GM19324 (cell line): ENCODE data around the gene CELSR2.

ENCODE experiments used
- ATAC-seq: cut with Tn5 transposase; IDR thresholded peaks from one replicate; pipeline ENCODE4 v1.9.1; 2021; ENCODE audit warnings: mild to moderate bottlenecking, moderate library complexity; ENCODE audit not compliant: unreplicated experiment, low FRiP score

CELSR2 gene

DNA sequence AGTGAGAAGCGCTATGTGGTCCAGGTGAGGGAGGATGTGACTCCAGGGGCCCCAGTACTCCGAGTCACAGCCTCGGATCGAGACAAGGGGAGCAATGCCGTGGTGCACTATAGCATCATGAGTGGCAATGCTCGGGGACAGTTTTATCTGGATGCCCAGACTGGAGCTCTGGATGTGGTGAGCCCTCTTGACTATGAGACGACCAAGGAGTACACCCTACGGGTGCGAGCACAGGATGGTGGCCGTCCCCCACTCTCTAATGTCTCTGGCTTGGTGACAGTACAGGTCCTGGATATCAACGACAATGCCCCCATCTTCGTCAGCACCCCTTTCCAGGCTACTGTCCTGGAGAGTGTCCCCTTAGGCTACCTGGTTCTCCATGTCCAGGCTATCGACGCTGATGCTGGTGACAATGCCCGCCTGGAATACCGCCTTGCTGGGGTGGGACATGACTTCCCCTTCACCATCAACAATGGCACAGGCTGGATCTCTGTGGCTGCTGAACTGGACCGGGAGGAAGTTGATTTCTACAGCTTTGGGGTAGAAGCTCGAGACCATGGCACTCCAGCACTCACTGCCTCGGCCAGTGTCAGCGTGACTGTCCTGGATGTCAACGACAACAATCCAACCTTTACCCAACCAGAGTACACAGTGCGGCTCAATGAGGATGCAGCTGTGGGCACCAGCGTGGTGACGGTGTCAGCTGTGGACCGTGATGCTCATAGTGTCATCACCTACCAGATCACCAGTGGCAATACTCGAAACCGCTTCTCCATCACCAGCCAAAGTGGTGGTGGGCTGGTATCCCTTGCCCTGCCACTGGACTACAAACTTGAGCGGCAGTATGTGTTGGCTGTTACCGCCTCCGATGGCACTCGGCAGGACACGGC lies 2.2 kb downstream of the CELSR2 start:
- no peak for ATAC-seq

DNA sequence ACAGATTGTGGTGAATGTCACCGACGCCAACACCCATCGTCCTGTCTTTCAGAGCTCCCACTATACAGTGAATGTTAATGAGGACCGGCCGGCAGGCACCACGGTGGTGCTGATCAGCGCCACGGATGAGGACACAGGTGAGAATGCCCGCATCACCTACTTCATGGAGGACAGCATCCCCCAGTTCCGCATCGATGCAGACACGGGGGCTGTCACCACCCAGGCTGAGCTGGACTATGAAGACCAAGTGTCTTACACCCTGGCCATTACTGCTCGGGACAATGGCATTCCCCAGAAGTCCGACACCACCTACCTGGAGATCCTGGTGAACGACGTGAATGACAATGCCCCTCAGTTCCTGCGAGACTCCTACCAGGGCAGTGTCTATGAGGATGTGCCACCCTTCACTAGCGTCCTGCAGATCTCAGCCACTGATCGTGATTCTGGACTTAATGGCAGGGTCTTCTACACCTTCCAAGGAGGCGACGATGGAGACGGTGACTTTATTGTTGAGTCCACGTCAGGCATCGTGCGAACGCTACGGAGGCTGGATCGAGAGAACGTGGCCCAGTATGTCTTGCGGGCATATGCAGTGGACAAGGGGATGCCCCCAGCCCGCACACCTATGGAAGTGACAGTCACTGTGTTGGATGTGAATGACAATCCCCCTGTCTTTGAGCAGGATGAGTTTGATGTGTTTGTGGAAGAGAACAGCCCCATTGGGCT lies 3.0 kb downstream of the CELSR2 start:
- no peak for ATAC-seq

GRCh38 chr1:109252893-109253802 lies 3.8 kb downstream of the CELSR2 start:
- ATAC-seq = no peak

- no peak for ATAC-seq
These were observed 4.7 kb downstream of the CELSR2 start for GRCh38 chr1:109253803-109254620.

DNA sequence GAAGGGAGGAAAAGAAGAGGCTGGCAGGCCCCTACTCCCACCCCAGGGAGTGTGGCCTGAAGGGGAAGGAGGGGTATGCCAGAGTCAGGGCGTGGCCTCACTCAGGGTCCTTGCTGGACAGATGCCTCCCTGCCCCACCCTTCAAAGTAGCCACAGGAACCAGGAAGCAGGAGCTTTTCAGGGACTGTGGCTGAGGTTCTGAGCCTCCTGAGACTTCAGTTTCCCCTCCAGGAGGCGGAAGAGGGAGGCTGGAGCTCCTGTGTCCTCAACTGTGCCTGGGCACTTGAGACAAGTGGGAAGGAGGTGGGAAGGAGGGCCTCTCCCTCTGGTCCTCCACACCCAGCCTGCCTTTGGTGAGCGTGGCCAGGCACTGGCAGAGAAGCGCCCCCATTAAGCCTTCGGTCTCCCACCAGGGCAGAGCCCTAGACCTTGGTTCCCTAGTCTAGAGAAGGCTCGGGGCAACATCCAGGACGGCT lies 5.3 kb downstream of the CELSR2 start:
- no peak for ATAC-seq

GRCh38 chr1:109255097-109255651 lies 5.8 kb downstream of the CELSR2 start:
- ATAC-seq = no peak

DNA sequence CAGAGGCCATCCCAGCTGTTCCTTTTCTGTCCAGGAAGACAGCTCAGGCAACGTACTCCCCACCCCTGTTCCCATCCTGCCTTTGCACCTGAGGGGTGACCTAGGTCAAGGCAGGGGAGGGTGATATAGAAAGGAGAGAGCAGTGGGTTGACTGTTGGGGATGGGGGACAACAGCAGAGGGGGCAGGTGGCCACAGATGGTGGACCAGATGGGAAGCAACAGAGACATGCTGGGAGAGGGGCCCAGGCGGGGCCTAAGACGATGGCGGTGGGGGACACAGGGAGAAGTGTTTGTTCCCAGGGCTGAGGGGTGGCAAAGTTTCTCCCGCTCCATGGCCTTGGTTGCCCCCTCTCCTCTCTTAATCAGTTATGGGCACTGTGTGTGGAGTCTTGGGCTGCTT lies 6.3 kb downstream of the CELSR2 start:
- no peak for ATAC-seq

DNA sequence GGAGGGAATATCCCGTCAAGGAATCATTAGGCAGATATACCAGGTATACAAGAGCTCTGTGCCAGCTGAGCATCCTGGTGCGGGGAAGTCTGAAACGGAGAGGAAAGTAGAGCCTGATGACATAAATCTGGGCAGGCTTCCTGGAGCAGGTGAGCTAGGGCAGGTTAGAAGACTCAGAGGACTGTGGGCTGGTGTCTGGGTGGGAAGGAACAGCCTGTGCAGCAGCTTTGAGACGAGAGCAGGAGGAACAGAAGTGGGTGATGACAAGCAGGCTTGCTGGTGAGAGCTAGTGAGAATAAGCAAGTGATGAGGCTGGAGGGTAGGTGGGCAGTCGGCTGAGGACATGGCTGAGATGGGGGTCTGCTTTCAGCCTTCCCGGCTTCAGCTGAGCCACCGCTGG lies 6.7 kb downstream of the CELSR2 start:
- ATAC-seq = no peak

GRCh38 chr1:109256971-109257681 lies 7.8 kb downstream of the CELSR2 start:
- ATAC-seq = no peak

DNA sequence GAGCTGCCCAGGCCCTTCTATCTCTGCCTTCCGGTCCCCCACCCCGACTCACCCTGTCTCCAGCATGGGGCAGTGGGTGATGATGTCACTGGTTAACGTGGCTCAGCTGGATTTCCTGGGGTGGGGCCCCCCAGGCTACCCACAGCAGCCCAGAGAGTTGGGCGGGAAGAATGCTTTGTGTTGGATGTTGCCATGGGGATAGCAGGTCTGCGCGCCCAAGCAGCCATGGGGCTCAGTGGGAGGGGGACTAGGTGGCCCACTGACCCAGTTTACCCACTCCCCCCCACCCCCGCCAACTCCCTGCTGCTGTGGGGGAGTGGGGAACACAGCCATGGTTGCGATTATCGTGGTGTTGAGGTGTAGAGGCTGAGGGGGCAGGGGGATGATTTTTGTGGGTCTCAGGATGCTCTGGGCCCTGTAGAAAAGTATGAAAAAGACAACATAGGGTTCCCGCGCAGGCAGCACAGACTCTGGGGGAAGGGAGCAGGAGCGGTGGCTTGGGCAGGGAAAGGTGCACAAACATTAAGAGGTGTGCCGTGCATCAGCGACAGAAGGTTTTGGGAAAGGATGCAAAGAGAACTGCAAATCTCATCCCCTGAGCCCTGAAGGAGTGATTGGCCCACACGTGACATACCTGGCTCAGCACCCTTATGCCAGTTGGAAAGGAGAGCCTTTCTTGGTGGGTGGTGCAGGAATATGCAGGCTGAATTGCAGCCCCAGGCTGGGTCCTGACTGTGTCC lies 8.5 kb downstream of the CELSR2 start:
- ATAC-seq = no peak

DNA sequence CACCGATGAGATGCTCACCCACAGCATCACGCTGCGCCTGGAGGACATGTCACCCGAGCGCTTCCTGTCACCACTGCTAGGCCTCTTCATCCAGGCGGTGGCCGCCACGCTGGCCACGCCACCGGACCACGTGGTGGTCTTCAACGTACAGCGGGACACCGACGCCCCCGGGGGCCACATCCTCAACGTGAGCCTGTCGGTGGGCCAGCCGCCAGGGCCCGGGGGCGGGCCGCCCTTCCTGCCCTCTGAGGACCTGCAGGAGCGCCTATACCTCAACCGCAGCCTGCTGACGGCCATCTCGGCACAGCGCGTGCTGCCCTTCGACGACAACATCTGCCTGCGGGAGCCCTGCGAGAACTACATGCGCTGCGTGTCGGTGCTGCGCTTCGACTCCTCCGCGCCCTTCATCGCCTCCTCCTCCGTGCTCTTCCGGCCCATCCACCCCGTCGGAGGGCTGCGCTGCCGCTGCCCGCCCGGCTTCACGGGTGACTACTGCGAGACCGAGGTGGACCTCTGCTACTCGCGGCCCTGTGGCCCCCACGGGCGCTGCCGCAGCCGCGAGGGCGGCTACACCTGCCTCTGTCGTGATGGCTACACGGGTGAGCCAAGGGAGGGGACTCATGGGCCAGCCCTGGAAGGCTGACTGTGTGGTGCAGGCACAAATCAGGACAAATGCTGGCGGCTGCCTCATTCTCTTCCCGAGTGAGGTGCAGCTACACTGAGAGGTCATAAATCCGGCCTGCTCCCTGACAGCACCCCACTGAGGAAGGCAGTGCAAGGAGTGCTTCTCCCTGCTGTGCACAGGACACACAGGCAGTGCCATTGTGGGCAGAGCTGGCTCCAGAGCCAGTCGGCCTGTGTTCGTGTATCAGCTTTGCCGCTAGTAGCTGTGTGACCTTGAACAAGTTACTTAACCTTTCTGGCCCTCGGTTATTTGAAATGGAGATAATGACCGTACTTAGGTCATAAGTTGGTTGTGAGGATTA lies 9.4 kb downstream of the CELSR2 start:
- no peak for ATAC-seq

DNA sequence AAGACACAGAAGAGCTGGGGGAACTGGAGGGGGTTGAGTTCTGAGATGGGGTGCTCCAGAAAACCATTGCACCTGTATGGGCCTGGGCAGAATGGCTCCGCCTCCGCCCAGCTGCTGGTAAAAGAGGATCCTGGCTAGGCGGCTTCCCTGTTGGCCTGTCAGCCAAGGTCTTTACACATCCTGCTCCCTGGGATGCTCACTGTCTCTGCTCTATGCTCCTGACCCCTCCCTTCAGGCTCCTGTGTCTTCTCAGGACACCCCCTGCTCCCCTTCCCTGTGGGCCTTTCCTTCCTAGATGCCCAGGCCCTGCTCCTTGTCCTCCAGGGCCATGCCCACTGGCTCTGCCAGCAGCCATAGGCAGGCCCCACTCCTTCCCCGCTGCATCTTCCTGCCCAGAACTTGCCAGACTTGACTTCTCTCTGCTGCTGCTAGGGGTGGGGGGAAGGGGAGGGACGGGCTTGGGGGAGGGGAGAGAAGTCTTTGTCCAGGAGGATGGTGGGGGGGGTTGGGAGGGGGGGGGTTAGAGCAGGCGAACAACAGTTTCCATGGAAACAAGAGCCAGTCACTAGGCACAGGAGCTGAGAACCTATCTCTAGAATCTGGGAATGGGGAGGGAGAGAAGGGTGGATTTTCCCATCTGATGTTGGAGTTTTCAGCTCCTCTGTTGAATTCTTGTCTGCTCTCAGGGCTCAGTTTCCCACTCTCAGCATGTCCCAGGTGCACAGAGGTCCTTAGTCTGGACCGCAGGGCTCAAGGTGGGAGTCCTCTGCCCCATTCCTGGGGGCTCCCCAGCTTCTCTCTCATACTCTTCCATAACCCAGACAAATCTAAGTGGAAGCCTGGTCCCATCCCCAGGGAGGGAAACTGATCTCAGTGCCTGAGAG lies 10.6 kb downstream of the CELSR2 start:
- ATAC-seq = no peak

DNA sequence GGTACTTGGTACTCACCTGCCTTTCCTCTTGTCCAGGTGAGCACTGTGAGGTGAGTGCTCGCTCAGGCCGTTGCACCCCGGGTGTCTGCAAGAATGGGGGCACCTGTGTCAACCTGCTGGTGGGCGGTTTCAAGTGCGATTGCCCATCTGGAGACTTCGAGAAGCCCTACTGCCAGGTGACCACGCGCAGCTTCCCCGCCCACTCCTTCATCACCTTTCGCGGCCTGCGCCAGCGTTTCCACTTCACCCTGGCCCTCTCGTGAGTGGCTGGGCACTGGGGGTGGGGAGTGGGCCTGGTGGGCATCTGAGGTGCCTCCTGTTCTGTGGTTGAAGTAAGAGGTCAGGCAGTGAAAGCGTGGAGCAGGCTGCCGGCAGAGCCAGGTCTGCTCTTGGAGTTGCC lies 11.7 kb downstream of the CELSR2 start:
- ATAC-seq = no peak

GRCh38 chr1:109261578-109261977 lies 12.2 kb downstream of the CELSR2 start:
- ATAC-seq = no peak

DNA sequence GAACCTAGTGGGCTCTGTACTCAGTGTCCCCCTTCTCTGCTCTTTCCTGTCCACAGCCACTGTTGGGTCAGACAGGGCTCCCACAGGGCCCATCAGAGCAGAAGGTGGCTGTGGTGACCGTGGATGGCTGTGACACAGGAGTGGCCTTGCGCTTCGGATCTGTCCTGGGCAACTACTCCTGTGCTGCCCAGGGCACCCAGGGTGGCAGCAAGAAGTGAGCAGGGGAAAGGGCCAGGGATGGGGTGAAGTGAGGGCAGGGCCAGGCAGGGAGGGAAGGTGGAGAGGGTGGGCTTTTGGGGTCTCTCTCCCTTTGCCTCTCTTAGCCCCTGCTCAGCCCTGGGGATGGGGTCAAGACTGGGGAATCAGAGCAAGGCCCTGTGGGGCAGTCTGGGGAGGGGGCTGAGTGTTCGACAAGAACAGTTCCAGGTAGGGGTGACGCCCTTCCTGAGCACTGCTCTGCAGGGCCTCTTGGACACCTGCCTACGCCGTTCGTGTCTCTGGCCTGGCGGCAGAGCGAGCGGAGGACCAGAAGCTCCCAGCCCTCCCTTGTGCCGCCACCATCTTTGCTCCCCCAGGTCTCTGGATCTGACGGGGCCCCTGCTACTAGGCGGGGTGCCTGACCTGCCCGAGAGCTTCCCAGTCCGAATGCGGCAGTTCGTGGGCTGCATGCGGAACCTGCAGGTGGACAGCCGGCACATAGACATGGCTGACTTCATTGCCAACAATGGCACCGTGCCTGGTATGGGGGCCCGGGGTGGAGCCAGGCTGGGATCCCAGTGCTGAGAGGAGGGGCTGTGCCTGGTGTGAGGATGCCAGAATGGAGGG lies 13.1 kb downstream of the CELSR2 start:
- ATAC-seq = no peak
